Tibial artery (tissue), 4 donors: ENCODE results near the gene PIP5K1C.

Experiments used
- DNase-seq, 2 donors: peaks; one replicate each; pipeline ENCODE4 v3.0.0-alpha.2; 2019
- H3K27ac ChIP-seq, 2 donors: fragments of 200-600 bp; sonication (generic) in 1 of 2; 1 replicate in 1 of 2; 2 replicates in 1 of 2; pipeline ENCODE4 v1.5.1; 2018 to 2019; ENCODE audit warnings: mild to moderate bottlenecking in 1 of 2
- H3K27me3 ChIP-seq, 2 donors: fragments of 200-600 bp; sonication (generic) in 1 of 2; one replicate each; pipeline versions ENCODE4 v1.5.1 to v1.6.0; 2016 to 2019
- H3K36me3 ChIP-seq, 3 donors: fragments of 200-600 bp; sonication (generic) in 2 of 3; one replicate each; pipeline ENCODE4 v1.5.1; 2016 to 2019; ENCODE audit warnings: mild to moderate bottlenecking in 2 of 3
- H3K4me1 ChIP-seq, 4 donors: fragments of 200-600 bp; sonication (generic) in 2 of 4; 1 replicate in 3 of 4; 2 replicates in 1 of 4; pipeline ENCODE4 v1.5.1; 2016 to 2019
- H3K4me3 ChIP-seq, 2 donors: fragments of 200-600 bp; sonication (generic) in 1 of 2; 1 replicate in 1 of 2; 2 replicates in 1 of 2; pipeline ENCODE4 v1.5.1; 2018 to 2019; ENCODE audit warnings: mild to moderate bottlenecking in 2 of 2
- H3K9me3 ChIP-seq, 3 donors: fragments of 200-600 bp; sonication (generic) in 1 of 3; one replicate each; pipeline ENCODE4 v1.5.1; 2016 to 2019
- CTCF ChIP-seq, 2 experiments: fragments of 200-600 bp in 1 of 2; fragments of 450-650 bp in 1 of 2; IDR thresholded peaks; one replicate each; pipeline ENCODE4 v1.5.1; 2017 to 2019; ENCODE audit warnings: antibody characterized with exemption in 2 of 2, mild to moderate bottlenecking in 1 of 2, moderate library complexity in 1 of 2
- intact Hi-C: fragments of 100-400 bp; cut with DNase I; formaldehyde crosslinking; loops from one replicate; pipeline ENCODE4 v1.15.0; 2023; ENCODE audit warnings: low total_unique reads

The PIP5K1C gene

DNA sequence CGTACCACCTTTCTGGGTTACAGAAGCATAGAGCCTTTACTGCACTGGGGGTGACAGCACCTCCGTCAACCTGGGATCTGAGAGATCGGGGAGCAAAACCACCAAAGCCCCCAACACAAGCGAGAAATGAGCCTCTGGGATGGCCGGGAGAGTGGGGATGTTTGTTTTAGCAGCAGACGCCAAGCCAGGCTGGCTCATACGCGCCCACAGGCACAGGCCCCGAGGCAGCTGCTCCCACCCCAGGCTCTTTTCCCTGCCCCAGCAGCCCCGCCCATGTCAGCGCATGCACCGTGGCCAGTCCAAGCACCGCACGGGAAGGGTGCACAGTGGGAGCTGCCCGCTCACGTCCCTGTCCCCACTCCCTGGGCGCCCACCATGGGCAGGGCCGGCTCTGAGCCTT, 8.5 kb downstream of the PIP5K1C start:
- Histone ChIP-seq H3K27me3 (no peaks in the 10 kb centered on the region), H3K9me3 (no peaks in the 10 kb centered on the region), H3K4me1 (peaks cover 0 to 60% (median 44%) of the 10 kb centered on the region in 4 donors), H3K36me3 (peaks cover 6 to 25% (median 12%) of the 10 kb centered on the region in 3 donors), H3K4me3 (no peak overlapping the region), H3K27ac (peak overlapping the region; percentile 73 to 87)
- intact Hi-C loops, result no loop called here
- TF ChIP-seq CTCF (IDR thresholded peaks at IDR 0.05), result no peak
- no peak for DNase-seq

GRCh38 chr19:3691372-3691716, 8.9 kb downstream of the PIP5K1C start:
- TF ChIP-seq CTCF (IDR thresholded peaks at IDR 0.05), result no peak
- Histone ChIP-seq H3K4me3 (no peak overlapping the region), H3K27me3 (no peaks in the 10 kb centered on the region), H3K36me3 (peaks cover 6 to 25% (median 12%) of the 10 kb centered on the region in 3 donors), H3K9me3 (no peaks in the 10 kb centered on the region), H3K27ac (peak overlapping the region in 1 of 2 donors; percentile 87), H3K4me1 (peaks cover 0 to 61% (median 46%) of the 10 kb centered on the region in 4 donors)
- intact Hi-C loops, result no loop called here
- no peak for DNase-seq

GRCh38 chr19:3690551-3691371, 9.5 kb downstream of the PIP5K1C start:
- no peak for TF ChIP-seq CTCF (IDR thresholded peaks at IDR 0.05)
- intact Hi-C loops, result no loop called here
- Histone ChIP-seq H3K4me1 (peaks cover 0 to 61% (median 48%) of the 10 kb centered on the region in 4 donors), H3K36me3 (peaks cover 6 to 19% (median 12%) of the 10 kb centered on the region in 3 donors), H3K27me3 (no peaks in the 10 kb centered on the region), H3K9me3 (no peaks in the 10 kb centered on the region), H3K4me3 (no peak overlapping the region), H3K27ac (peak overlapping the region in 1 of 2 donors; percentile 87)
- no peak for DNase-seq

- no peak overlapping the region for H3K4me3 ChIP-seq
- DNase-seq, result no peak
- peaks cover 14 to 17% (median 15%) of the 10 kb centered on the region in 3 donors for H3K36me3 ChIP-seq
- no peaks in the 10 kb centered on the region for H3K9me3 ChIP-seq
- H3K27ac ChIP-seq, result peak overlapping the region; percentile 14 to 45
- no peak for TF ChIP-seq CTCF (IDR thresholded peaks at IDR 0.05)
- peaks cover 0 to 66% (median 43%) of the 10 kb centered on the region in 4 donors for H3K4me1 ChIP-seq
- intact Hi-C loops, result no loop called here
- H3K27me3 ChIP-seq, result no peaks in the 10 kb centered on the region
These were observed 12.2 kb downstream of the PIP5K1C start for GRCh38 chr19:3687774-3688706.

- H3K27me3 ChIP-seq, result no peaks in the 10 kb centered on the region
- intact Hi-C loops, result no loop called here
- no peak overlapping the region for H3K4me3 ChIP-seq
- peaks cover 14 to 17% (median 15%) of the 10 kb centered on the region in 3 donors for H3K36me3 ChIP-seq
- no peak for DNase-seq
- no peak for TF ChIP-seq CTCF (IDR thresholded peaks at IDR 0.05)
- H3K4me1 ChIP-seq, result peaks cover 0 to 66% (median 40%) of the 10 kb centered on the region in 4 donors
- H3K27ac ChIP-seq, result peak overlapping the region in 1 of 2 donors; percentile 45
- H3K9me3 ChIP-seq, result no peaks in the 10 kb centered on the region
These were observed 12.9 kb downstream of the PIP5K1C start for GRCh38 chr19:3687393-3687773.
